ENCODE results near the gene ENTHD1.

Gene ENTHD1

GRCh38 chr22:39721206-39722031, 172.1 kb downstream of the ENTHD1 start:
- Histone ChIP-seq H3K4me2 (ENCODE audit: low read depth, low read length) (no peak overlapping the region), H4K20me1 (ENCODE audit: insufficient read depth, low read length) (no peaks in the 10 kb centered on the region), H3K9me2 (replicated peaks; ENCODE audit: insufficient read depth, low read length) (no peaks in the 10 kb centered on the region), H3F3A (ENCODE audit: insufficient read depth, low read length) (no peaks in the 10 kb centered on the region), H3K36me3 (replicated peaks; ENCODE audit: insufficient read depth, low read length) (no peaks in the 10 kb centered on the region), H3K9ac (ENCODE audit: low read length) (no peak overlapping the region), H3K27me3 (replicated peaks; ENCODE audit: insufficient read depth, low read length) (0 out of 2 replicates have a peak, but pooled peaks cover 6% of the 10 kb centered on the region), H3K4me1 (ENCODE audit: low read length) (no peaks in the 10 kb centered on the region), H2AFZ (ENCODE audit: low read length) (no peak overlapping the region), H3K27ac (ENCODE audit: low read length) (no peak overlapping the region), H3K79me2 (ENCODE audit: low read length) (no peaks in the 10 kb centered on the region), H3K4me3 (ENCODE audit: low read length) (no peak overlapping the region), H3K9me3 (replicated peaks; ENCODE audit: insufficient read depth, low read length) (no peaks in the 10 kb centered on the region)
- TF ChIP-seq EZH2 (optimal IDR thresholded peaks at IDR 0.05; ENCODE audit: low read depth, low read length) (no peak), EZH2phosphoT487 (IDR thresholded peaks at IDR 0.05; ENCODE audit: low read length) (no peak)
- TF ChIP-seq, protein P1, sequence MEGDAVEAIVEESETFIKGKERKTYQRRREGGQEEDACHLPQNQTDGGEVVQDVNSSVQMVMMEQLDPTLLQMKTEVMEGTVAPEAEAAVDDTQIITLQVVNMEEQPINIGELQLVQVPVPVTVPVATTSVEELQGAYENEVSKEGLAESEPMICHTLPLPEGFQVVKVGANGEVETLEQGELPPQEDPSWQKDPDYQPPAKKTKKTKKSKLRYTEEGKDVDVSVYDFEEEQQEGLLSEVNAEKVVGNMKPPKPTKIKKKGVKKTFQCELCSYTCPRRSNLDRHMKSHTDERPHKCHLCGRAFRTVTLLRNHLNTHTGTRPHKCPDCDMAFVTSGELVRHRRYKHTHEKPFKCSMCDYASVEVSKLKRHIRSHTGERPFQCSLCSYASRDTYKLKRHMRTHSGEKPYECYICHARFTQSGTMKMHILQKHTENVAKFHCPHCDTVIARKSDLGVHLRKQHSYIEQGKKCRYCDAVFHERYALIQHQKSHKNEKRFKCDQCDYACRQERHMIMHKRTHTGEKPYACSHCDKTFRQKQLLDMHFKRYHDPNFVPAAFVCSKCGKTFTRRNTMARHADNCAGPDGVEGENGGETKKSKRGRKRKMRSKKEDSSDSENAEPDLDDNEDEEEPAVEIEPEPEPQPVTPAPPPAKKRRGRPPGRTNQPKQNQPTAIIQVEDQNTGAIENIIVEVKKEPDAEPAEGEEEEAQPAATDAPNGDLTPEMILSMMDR (IDR thresholded peaks at IDR 0.05; ENCODE audit: low read length): no peak
- DNase-seq: no peak

GRCh38 chr22:39719559-39720450, 173.8 kb downstream of the ENTHD1 start:
- H3K9me2 ChIP-seq (replicated peaks; ENCODE audit: insufficient read depth, low read length): no peaks in the 10 kb centered on the region
- H3K4me1 ChIP-seq (ENCODE audit: low read length): no peaks in the 10 kb centered on the region
- H3K27me3 ChIP-seq (replicated peaks; ENCODE audit: insufficient read depth, low read length): 0 out of 2 replicates have a peak, but pooled peaks cover 3% of the 10 kb centered on the region

GRCh38 chr22:39718921-39719475, 174.6 kb downstream of the ENTHD1 start:
- no peaks in the 10 kb centered on the region for H4K20me1 ChIP-seq (ENCODE audit: insufficient read depth, low read length)

More at GRCh38 chr22:39719559-39720450, 173.8 kb downstream of the ENTHD1 start:
- no peaks in the 10 kb centered on the region for H3K79me2 ChIP-seq (ENCODE audit: low read length)
- H3K4me2 ChIP-seq (ENCODE audit: low read depth, low read length): no peak overlapping the region
- no peak for DNase-seq
- no peak for TF ChIP-seq EZH2phosphoT487 (IDR thresholded peaks at IDR 0.05; ENCODE audit: low read length)
- TF ChIP-seq, protein P1 (IDR thresholded peaks at IDR 0.05; ENCODE audit: low read length): no peak
- TF ChIP-seq EZH2 (optimal IDR thresholded peaks at IDR 0.05; ENCODE audit: low read depth, low read length): no peak
- no peaks in the 10 kb centered on the region for H3K9me3 ChIP-seq (replicated peaks; ENCODE audit: insufficient read depth, low read length)
- H2AFZ ChIP-seq (ENCODE audit: low read length): no peak overlapping the region
- no peaks in the 10 kb centered on the region for H3F3A ChIP-seq (ENCODE audit: insufficient read depth, low read length)
- H3K9ac ChIP-seq (ENCODE audit: low read length): no peak overlapping the region
- H3K27ac ChIP-seq (ENCODE audit: low read length): no peak overlapping the region
- H3K36me3 ChIP-seq (replicated peaks; ENCODE audit: insufficient read depth, low read length): no peaks in the 10 kb centered on the region
- no peaks in the 10 kb centered on the region for H4K20me1 ChIP-seq (ENCODE audit: insufficient read depth, low read length)
- H3K4me3 ChIP-seq (ENCODE audit: low read length): no peak overlapping the region

More at GRCh38 chr22:39718921-39719475, 174.6 kb downstream of the ENTHD1 start:
- DNase-seq: no peak
- no peaks in the 10 kb centered on the region for H3K4me1 ChIP-seq (ENCODE audit: low read length)
- H3K4me3 ChIP-seq (ENCODE audit: low read length): no peak overlapping the region
- no peaks in the 10 kb centered on the region for H3K27me3 ChIP-seq (replicated peaks; ENCODE audit: insufficient read depth, low read length)
- no peak overlapping the region for H3K27ac ChIP-seq (ENCODE audit: low read length)
- no peaks in the 10 kb centered on the region for H3K36me3 ChIP-seq (replicated peaks; ENCODE audit: insufficient read depth, low read length)
- H3K9me2 ChIP-seq (replicated peaks; ENCODE audit: insufficient read depth, low read length): no peaks in the 10 kb centered on the region
- no peak overlapping the region for H2AFZ ChIP-seq (ENCODE audit: low read length)
- H3K79me2 ChIP-seq (ENCODE audit: low read length): no peaks in the 10 kb centered on the region
- H3F3A ChIP-seq (ENCODE audit: insufficient read depth, low read length): no peaks in the 10 kb centered on the region
- TF ChIP-seq EZH2 (optimal IDR thresholded peaks at IDR 0.05; ENCODE audit: low read depth, low read length) (no peak), EZH2phosphoT487 (IDR thresholded peaks at IDR 0.05; ENCODE audit: low read length) (no peak)
- TF ChIP-seq, protein P1 (IDR thresholded peaks at IDR 0.05; ENCODE audit: low read length): no peak
- no peak overlapping the region for H3K4me2 ChIP-seq (ENCODE audit: low read depth, low read length)
- no peaks in the 10 kb centered on the region for H3K9me3 ChIP-seq (replicated peaks; ENCODE audit: insufficient read depth, low read length)
- H3K9ac ChIP-seq (ENCODE audit: low read length): no peak overlapping the region
